ENCODE results near the gene GLMN.

GRCh38 chr1:92333668-92334067 lies 34.9 kb upstream of the GLMN start:
- TF ChIP-seq CTCF (IDR thresholded peaks at IDR 0.05), result no peak
- TF ChIP-seq ZFX (IDR thresholded peaks at IDR 0.05; ENCODE audit: borderline replicate concordance), result no peak
